Stimulated activated CD8-positive, alpha-beta memory T cell treated with anti-CD3 and anti-CD28 coated beads, Interleukin-2, amount 100 ng/mL, for 48 hours (primary cell): ENCODE data around the gene DENND5A.

Experiments used
- DNase-seq, 2 donors: peaks; one replicate each; pipeline ENCODE4 v3.0.0-alpha.2; 2020; ENCODE audit warnings: low read depth in 2 of 2

The DENND5A gene

DNA sequence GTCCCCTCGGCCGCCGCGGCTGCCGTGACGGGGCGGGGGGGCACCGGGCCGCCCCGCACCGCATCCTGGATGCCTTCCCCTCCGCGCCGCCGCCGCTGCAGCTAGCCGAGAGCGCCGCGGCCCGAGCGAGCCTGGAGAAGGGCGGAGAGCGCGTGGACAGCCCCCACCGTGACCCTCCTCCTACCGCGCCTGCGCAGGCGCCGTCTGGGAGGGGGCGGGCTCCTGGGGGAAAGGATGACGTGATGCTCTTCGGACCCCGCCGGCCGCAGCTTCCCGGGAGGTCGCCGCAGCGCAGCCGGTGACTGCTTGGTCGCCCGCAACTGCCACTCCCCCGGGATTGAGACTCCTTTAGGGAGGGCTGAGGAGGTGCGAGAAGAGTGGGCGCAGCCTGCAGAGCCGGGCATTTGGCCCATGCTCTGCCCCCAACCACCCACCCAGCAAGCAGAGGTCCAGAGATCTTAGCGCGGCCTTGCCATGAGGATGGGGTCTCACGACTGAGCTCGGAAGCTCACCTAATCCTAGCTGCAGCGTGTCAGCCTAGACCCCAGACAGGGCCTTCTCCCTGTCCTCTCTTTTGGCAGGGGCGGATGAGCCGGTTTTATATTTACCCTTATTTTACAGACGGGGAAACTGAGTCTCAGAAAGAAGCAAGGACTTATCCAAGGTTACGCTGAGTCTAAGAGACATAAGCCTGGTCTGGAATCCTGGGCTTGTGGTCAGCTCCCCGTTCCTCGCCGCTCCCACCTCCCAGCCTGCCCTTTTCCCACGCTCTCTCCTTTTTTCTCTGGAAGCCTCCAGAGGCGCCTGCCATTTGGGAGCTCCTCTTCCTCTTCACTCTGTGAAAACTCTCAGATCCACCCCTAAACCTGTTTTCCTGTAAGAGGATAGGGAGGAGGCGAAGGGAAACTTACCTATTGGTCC is at the start of gene DENND5A:
TSS of gene DENND5A (minus strand) at position 140 of the 921 bp plus-strand sequence. CDS start 281 bp downstream, outside the sequence.
- peak; percentile 51 to 58 for DNase-seq

DNA sequence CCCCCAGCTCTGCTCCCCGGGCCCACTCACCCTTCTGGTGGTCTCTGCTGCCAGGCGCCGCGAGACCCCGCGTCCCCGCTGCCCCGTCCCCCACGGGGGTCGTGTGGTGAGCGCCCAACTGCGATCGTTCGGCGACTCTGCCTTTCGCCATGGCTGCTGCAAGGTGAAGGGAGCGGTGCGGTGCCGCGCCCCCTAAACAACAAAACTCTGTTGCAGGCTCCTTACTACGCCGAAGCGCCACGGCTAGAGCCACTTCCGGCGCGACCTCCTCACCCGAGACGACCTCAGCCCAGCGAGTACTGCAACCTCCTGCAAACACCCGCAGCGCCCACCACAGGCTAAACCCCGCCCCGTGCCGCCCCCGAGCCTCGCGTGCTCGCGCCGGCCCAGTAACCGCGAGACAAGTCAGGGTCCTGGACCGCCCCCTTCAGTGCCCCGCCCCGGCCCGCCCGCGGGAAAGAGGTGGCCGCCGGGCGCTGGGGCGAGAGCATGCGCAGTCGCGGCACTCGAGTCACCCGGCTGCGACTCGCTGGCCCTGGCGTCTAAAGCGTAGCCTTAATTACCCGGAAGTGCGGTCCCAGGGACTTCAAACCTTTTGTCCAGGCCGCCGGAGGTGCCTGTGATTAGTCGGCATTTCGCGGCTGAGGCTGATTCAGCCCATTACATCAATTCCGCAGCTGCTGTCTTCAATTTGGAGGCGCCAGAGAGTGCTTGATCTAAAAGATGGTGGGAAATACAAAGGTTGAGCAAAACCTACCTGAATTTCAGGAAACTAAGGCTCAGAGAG is 49.3 kb upstream of the DENND5A start, which contains the start of gene TMEM41B:
TSS of gene TMEM41B (minus strand) at position 303 of the 787 bp plus-strand sequence. CDS start at position 151, 152 bp downstream.
- DNase-seq: peak; percentile 99 to 100

DNA sequence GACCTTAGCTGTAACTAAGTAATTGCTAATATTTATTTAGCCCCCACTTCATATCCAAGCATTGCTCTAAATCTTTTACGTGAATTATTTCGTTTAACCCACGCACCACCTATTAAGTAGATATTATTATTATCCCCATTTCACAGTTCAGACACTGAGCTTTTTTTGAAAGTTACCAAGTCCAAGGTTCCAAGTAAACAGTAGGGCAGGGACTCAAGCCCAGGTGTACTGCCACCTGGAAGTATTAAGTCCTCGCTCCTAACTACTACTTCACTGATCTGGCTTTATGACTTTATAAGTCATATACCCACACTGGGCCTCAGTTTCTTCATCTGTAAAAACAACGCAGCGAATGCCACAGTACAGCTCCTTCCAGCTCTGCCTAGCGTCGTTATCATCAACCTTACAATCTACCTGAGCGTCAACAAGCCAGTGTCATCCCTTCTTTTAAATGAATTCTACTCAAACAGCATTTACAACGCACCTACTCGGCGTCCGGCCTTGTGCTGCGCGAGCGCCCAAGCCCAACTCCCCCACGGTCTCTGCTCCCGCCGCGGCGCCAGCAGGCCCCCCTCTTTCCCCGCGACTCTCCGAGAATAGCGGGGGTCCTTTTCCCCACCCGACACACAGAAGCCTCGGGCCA is 48.6 kb upstream of the DENND5A start:
- peak; percentile 2 for DNase-seq

DNA sequence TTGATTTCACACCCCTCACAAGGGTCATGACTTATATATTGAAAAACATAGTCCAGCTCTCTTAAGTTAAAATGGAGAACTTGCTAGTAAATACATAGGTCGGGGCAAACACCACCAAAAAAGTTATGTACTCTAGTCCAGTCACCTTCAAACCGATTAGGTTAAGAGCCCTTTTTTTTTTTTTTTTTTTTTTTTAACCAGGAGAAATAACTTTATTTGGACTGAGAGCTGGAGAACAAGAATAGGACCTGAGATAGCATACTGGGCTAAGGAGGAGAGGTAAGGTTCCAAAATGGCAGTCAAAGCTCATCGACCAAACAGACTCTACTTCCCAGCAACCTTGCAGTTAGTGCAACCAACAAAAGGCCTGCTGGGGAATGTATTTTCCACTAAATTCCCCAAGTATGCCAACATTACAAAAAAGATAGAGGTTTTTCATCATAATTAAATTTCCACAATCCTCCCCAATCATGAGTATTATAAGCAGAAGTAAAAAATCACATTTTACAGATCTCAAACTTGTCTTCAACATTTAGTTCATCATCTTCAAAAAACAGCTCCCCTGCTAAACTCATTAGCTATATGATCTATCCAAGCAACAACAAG is 45.4 kb upstream of the DENND5A start:
- no peak for DNase-seq

DNA sequence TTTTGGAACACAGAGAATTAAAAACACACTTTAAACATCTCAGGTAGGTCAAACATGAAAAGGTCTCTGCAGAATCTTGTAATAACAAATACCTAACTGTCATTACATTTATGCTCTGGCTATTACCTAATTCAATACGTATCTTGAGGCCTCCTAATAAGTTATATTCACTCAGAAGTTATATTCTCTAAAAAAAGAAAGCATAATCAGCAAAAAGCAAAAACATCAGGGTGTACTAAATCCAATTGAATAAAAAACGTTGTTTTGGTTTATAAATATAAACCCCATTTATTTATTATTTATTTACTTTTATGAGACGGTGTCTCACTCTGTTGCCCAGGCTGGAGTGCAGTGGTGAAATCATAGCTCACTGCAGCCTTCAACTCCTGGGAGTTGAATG is 39.0 kb upstream of the DENND5A start:
- no peak for DNase-seq

DNA sequence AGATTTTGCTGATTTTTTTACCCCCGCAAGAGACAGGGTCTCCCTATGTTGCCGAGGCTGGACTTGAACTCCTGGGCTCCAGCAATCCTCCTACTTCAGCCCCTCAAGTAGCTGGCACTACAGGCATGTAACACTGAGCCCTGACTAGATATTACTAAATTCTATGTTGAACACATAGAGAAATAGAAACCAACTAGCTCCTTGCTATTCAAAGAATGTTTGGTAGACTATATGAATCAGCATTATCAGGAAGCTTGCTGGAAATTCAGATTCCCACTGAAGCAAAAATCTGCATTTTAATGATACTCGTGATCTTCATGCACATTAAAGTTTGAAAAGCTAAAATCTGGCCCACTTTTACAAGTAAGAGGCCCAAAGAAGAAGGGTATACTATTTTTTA is 37.3 kb upstream of the DENND5A start:
- DNase-seq: no peak

DNA sequence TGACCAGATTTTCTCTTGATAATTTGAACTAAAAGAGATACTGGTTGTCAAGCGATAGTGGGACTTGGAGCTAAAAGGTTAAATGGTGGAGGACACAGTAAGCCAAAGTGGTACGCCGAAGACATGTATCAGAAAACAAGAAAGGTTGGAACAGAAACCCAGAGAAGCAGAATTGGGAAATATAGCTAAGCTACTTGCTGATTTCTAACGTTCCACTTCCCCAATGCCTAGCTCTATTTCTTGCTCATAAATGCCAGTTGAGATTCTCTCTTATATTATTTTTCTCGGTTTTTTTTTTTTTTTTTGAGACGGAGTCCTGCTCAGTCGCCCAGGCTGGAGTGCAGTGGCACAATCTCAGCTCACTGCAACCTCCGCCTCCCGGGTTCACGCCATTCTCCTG is 36.6 kb upstream of the DENND5A start:
- no peak for DNase-seq

DNA sequence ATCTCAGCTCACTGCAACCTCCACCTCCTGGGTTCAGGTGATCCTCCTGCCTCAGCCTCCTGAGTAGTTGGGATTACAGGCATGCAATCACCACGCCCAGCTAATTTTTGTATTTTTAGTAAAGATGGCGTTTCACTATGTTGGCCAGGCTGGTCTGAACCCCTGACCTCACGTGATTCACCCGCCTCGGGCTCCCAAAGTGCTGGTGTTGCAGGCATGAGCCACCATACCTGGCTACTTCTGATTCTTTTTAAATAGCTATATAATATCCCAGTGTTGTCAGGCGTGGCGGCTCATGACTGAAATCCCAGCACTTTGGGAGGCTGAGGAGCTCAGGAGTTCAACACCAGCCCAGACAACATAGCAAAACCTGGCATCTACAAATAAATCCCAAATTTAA is 28.5 kb upstream of the DENND5A start:
- DNase-seq: no peak

DNA sequence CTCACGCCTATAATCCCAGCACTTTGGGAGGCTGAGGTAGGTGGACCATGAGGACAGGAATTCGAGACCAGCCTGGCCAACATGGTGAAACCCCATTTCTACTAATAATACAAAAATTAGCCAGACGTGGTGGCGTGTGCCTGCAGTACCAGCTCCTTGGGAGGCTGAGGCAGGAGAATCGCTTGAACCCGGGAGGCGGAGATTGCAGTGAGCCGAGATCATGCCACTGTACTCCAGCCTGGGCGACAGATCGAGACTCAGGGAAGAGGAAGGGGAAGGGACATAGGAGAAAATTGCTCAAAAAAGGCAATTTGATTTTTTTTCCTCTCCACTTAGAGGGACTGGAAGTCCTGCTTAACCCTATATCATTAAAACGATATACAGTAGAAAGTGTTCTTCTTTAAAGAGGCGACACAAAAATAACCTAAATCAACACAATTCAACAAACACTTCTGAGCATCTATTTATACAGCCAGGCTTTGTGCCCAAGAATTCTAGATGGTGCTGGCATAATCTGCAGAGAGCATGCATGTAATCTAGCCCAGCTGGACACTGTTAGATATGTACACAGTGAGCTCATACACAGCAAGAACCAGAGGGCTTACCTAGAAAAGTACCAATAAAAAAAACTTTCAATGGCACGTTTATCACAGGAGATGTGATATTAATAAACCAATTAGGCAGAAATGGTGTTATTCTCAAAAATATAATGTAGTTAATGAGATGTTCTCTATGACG is 20.9 kb upstream of the DENND5A start:
- DNase-seq: no peak

DNA sequence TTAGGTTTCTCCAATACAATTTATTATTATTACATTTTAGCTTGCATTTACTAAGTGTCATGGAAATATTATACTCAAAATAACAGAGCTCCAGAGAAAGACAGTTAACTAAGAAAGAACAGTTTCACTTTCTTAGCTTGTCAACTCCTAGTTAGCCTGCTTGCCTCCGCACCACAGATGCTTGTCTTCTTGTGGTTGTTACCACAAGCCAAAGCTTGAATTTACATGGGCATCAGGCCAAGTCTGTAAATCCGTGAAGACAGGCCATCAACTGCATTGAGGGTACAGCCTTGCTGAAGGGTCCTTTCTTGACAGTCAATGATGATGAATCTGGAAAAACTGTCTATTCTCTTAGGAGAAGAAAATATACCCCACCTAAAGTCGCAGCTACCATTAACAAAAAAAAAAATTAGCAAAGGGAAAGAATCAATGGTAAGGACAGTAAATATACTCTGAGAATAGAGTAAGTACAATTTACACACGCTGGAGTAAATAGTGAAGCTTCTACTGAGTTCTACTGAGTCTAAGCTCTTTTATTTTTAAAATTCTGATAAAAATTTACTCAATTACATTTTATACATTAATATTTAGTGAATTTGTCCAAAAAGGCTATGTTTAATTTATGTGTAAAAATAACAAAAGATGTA is 15.6 kb upstream of the DENND5A start:
- peak in 1 of 2 donors; percentile 39 for DNase-seq

DNA sequence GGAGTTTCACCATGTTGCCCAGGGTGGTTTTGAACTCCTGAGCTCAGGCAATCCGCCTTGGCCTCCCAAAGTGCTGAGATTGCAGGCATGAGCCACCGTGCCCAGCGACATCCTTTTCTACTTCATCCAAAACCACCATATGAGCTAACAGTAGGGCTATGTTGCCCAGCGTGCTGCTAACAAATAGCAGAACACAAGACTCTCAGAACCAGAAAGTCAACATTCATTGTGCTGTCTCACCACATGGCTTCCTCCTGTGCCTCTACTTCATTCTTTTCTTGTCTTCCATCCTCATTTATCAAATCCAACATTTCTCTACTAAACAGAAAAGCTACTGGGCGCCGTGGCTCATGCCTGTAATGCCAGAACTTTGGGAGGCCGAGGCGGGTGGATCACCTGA is 12.0 kb upstream of the DENND5A start:
- no peak for DNase-seq

DNA sequence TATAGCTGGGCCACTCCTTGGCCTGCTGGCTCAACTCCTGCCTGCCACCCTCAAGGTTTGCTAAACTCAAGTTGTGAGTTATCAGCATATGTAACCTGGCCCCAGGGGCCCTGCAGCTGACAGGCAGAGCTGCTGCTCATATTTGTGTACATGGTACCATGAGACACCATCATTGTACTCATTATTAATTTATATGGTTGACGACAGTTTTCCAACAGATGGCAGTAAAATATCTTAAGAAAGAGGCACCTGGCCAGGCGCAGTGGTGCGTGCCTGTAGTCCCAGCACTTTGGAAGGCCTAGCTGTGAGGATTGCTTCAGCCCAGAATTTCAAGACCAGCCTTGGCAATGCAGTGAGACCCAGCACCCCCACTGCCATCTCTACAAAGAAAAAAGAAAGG is 11.4 kb upstream of the DENND5A start:
- DNase-seq: no peak

DNA sequence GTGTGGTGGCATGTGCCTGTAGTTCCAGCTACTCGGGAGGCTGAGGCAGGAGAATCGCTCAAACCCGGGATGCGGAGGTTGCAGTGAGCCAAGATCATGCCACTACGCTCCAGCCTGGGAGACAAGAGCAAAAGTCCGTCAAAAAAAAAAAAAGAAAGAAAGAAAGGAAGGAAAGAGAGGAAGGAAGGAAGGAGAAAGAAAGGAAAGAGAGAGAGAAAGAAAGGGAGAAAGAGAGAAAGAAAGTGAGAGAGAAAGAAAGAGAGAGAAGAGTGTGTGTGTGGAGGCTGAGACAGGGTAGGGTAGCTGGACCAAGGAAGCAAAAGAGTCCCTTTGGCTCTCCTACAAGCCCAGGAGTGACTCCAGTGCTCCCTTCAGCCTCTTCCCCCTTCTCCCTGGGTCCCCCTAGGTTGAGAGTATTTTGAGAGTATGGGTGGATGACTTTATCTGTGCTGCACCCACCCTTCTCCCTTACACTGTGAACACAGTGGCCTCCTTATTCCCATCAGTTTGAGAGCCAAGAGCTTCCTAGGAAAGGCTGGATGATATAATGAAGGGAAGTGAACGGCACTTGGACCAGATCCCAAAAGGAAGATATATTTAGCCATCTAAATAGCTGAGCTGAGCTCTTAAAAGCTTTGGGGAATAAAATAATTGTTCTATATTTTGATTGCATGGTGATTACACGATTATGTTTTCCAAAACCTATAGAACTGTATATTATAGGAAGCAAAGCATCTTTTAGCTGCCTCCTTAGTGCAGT is 9.5 kb upstream of the DENND5A start:
- no peak for DNase-seq

DNA sequence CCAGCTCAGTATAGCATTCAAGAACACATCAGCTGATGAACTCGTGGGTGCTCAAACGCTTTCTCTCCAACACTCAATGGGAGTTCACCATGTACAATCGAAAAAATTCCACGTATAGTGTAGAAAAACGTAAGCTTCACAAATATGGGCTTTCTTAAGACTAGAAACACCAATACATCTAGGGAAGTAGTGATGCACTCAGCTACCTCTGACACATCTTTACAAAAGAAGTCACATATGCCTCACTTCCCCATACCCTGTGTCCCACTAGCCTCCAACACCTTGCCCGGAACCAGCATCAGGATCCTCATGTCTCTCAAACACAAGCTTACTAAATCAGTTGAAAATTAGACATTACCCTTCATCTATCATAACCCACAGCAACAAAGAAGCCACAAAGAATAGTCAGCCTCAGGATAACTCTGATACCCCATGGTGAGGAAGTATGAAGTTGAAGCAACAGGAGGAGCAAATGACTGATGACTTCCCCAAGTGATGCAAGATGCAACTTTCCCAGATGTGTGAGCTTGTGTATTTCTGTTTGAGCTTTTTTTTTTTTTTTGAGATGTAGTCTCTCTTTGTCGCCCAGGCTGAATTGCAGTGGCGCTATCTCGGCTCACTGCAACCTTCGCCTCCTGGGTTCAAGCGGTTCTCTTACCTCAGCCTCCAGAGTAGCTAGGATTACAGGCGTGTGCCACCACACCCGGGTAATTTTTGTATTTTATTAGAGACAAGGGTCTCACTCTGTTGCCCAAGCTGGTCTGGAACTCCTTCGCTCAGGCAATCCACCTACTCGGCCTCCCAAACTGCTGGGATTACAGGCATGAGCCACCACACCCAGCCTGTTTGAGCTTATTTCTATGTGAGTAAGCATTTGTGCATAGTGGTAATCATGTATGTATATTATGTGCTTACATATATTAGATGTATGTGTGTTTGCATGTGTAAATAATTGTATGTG is 8.5 kb upstream of the DENND5A start:
- DNase-seq: no peak

DNA sequence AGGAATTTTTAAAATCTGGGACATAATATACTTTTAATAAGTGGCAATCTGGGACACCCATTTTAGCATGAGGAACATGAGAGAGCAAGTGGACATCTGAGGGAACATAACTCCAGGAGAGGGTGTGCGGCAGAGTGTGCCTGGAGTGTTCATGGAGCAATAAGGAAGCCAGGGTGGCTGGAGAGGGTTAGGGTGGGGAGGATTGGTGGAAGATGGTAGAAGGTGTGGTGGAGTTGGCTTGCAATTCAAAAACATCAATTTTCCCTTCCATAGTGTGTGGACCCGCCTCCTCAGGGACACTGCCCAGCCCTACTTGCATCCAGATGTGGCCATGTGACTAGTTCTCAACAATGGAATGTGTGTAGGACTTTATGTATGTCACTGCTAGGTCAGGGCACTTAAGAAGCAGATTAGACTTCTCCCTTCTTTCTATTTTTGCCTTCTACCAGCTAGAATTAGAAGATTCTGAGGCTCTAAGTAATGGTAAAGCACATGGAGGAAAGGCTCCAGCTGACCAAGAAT is 4.4 kb upstream of the DENND5A start:
- DNase-seq: no peak

DNA sequence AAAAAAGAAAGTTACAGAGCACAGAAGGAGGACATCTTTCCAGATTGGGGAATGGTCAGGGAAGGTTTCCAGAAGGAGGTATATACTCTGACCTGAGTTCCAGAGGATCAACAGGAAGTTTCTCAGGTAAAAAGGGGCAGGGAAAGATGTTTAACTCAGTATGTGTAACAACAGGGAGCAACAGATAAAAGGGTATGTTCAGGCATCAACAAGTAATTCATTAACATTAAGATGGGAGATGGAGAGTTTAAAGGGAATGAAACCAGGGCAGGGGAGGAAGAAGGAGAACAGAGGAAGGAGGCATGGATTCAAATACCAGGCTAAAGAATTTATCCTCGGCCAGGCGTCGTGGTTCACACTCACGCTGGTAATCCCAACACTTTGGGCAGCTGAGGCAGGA is 2.5 kb upstream of the DENND5A start:
- no peak for DNase-seq

DNA sequence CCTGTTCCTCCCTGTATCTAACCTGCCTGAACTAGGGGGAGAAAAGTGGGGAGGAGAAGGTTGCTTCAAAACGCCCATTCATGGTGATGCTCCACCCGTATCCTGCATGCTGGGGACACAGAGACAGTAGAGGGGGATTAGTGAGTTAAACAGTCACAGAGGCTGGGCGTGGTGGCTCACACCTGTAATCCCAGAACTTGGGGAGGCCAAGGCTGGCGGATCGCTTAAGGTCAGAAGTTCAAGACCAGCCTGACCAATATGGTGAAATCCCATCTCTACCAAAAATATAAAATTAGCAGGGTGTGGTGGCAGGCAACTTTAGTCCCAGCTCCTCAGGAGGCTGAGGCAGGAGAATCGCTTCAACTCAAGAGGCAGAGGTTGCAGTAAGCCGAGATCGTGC is 1.8 kb upstream of the DENND5A start:
- no peak for DNase-seq

DNA sequence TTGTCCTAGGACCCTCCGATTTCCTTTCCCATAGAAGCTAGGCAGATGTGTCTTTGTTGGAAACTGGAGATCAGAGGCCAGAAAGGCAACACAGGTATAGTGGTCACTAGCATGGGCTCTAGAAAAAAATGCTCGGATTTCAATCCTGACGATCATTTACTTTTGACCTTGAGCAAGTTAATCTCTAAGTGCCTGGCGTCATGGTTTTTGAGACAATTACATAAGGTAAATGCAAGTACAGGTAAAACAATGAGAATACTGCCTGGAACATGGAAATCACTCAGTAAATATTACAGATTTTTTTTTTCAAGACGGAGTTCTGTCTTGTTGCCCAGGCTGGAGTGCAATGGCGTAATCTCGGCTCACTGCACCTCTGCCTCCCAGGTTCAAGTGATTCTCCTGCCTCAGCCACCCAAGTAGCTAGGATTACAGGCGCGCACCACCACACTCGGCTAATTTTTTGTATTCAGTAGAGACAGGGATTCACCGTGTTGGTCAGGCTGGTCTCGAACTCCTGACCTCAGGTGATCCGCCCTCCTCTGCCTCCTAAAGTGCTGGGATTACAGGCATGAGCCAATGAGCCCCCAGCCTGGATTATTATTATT is 1.1 kb upstream of the DENND5A start:
- no peak for DNase-seq
